OCI-LY7 (cell line): ENCODE results near the gene CCL3.

Source experiments
- EZH2phosphoT487 ChIP-seq: fragments of 200-600 bp; sonication (generic); IDR thresholded peaks from 2 replicates; pipeline ENCODE4 v1.6.1; 2018; ENCODE audit warnings: low read depth, borderline replicate concordance, mild to moderate bottlenecking, mixed run types, antibody characterized with exemption, low read length, moderate library complexity, mixed read lengths
- TF ChIP-seq, protein P1 (sequence below): fragments of 200-600 bp; sonication (generic); conservative IDR thresholded peaks from 2 replicates; pipeline ENCODE4 v1.5.1; 2014; ENCODE audit warnings: mild to moderate bottlenecking, antibody characterized with exemption, low read length, moderate library complexity, mixed read lengths

DNA sequence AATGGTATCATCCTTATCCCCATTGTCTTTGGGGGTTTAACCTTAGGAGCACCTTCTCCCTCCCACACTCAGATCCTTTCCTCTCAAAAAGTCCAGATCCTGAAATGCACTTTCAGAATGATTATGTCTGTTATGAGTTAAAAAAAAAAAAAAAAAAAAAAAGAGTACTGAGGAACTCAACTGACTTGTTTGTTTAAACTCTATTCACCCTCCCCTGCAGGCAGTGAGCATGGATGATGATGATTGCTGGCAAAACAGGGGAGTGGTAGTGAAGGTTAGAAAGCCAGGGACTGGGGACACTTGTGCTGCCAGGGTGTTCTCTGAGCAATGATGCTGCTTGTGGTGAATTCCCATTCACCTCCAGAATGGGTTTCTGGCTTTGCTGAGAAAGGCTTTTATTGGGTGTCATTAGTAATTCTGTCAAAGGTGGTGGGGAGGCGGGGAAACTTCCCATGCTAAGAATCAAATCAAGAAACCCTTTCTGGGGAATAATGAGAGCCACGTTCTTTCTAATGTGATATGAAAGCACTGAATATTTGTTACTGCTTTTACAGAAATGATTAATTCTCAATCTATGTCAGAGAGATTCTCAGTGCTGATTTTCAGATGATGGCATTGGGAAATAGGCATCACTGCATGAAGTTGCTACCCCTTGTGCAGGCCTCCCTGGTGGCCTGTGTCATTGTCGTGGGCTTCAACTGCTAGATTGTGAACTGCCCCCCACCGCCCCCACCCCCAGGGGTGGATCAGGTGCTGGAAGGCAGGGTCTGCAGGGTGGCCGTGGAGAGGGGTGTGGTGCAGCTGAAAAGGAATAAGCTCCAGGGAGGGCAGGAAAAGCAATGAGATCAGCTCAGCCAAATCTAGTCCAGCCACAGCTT, 27.8 kb upstream of the CCL3 start:
- TF ChIP-seq, protein P1, sequence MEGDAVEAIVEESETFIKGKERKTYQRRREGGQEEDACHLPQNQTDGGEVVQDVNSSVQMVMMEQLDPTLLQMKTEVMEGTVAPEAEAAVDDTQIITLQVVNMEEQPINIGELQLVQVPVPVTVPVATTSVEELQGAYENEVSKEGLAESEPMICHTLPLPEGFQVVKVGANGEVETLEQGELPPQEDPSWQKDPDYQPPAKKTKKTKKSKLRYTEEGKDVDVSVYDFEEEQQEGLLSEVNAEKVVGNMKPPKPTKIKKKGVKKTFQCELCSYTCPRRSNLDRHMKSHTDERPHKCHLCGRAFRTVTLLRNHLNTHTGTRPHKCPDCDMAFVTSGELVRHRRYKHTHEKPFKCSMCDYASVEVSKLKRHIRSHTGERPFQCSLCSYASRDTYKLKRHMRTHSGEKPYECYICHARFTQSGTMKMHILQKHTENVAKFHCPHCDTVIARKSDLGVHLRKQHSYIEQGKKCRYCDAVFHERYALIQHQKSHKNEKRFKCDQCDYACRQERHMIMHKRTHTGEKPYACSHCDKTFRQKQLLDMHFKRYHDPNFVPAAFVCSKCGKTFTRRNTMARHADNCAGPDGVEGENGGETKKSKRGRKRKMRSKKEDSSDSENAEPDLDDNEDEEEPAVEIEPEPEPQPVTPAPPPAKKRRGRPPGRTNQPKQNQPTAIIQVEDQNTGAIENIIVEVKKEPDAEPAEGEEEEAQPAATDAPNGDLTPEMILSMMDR: no peak
- TF ChIP-seq EZH2phosphoT487: no peak
